ENCODE results near the gene IGLL1. TPM values are rescaled to one million over a fixed set of nuclear protein-coding genes. Genes with fewer than 3 reads are reported as not detected.
"Not testable (repeated sequence)": the region's sequence is repeated elsewhere in the genome, so short reads cannot be mapped to it uniquely, and the experiment has no call there.

IGLL1 gene
- polyA plus RNA-seq (2012; ENCODE audit: insufficient read depth, insufficient read length, low read depth), result not detected

DNA sequence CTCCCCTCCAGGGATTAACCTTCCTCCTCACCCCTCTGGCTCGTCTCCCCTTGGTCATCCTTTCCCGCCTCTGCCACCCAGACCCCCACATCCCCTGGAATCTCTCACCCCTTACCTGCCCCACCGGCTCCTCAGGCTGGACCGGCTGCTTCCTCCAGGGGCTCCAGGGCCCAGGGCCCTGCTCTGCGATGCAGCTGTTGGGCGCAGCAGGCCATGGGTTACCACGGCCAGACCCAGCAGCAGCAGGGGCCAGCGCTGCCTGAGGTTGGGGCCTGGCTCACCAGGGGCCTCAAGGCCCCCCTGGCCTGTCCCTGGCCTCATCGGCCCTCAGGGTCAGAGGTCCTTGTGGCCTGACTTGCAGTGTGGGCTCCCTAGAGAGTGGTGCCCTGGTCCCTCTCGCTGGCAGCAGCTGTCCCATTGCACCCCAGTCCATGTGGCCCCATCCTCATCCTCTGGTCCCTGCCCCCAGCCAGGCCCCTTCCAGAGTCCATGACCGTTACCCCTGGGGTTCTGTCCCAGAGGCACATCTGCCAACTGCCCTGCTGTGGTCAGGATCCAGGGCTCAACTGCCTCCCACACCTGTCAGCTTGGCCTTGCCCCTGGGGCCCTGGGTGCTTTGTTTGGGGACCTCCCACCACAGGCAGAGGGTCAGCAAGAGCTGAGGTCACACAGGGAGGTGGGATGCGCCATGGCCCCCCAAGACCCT lies at the start of gene IGLL1:
Gene IGLL1, minus strand, starts transcription at position 421 of the 706 bp plus-strand sequence. Its CDS starts 100 bp downstream, at position 321.
- H3K9me3 ChIP-seq, result no peaks in the 10 kb centered on the region
- no peaks in the 10 kb centered on the region for H3K4me1 ChIP-seq
- no peak for DNase-seq
- no peak within 1 kb of the TSS for H3K4me3 ChIP-seq (ENCODE audit: low read depth, low read length)
- H3K36me3 ChIP-seq, result no peaks in the 10 kb centered on the region
- H3K27me3 ChIP-seq, result no peaks in the 10 kb centered on the region
- TF ChIP-seq, protein P1, sequence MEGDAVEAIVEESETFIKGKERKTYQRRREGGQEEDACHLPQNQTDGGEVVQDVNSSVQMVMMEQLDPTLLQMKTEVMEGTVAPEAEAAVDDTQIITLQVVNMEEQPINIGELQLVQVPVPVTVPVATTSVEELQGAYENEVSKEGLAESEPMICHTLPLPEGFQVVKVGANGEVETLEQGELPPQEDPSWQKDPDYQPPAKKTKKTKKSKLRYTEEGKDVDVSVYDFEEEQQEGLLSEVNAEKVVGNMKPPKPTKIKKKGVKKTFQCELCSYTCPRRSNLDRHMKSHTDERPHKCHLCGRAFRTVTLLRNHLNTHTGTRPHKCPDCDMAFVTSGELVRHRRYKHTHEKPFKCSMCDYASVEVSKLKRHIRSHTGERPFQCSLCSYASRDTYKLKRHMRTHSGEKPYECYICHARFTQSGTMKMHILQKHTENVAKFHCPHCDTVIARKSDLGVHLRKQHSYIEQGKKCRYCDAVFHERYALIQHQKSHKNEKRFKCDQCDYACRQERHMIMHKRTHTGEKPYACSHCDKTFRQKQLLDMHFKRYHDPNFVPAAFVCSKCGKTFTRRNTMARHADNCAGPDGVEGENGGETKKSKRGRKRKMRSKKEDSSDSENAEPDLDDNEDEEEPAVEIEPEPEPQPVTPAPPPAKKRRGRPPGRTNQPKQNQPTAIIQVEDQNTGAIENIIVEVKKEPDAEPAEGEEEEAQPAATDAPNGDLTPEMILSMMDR (IDR thresholded peaks at IDR 0.05; ENCODE audit: low read depth, low read length), result no peak

DNA sequence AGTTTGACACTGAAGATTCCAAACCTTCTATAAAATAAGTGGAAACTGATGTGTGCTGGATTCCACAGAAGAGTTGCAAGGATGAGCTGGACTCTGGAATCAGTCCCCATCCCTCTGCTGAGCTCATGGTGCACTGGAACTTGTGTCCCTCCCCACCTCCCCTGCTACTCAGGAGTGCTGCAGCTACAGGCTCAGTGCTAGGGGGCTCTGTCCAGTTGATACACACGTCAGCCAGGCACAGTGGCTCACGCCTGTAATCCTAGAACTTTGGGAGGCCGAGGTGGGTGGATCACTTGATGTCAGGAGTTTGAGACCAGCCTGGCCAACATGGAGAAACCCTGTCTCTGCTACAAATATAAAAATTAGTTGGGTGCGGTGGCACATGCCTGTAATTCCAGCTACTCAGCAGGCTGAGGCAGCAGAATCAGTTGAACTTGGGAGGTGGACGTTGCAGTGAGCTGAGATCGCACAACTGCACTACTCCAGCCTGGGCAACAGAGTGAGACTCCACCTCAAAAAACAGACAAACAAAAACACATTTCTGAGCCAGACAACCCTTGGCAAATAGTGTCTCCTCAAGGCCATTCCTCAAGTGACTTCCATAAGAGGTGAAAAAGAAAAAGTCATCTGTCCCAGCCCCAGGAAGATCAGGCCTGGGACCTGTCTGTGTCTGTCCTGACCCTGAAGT lies 48.1 kb upstream of the IGLL1 start:
- not testable (repeated sequence) for H3K4me3 ChIP-seq (ENCODE audit: low read depth, low read length); H3K9me3 ChIP-seq; H3K4me1 ChIP-seq; DNase-seq; H3K36me3 ChIP-seq; H3K27me3 ChIP-seq

- not testable (repeated sequence) for H3K27me3 ChIP-seq; H3K4me1 ChIP-seq; H3K4me3 ChIP-seq (ENCODE audit: low read depth, low read length); H3K36me3 ChIP-seq; H3K9me3 ChIP-seq
- DNase-seq, result peak; percentile 64
- TF ChIP-seq, protein P1 (IDR thresholded peaks at IDR 0.05; ENCODE audit: low read depth, low read length), result peak; percentile 63
Measured at GRCh38 chr22:23627401-23628055, 47.4 kb upstream of the IGLL1 start.

DNA sequence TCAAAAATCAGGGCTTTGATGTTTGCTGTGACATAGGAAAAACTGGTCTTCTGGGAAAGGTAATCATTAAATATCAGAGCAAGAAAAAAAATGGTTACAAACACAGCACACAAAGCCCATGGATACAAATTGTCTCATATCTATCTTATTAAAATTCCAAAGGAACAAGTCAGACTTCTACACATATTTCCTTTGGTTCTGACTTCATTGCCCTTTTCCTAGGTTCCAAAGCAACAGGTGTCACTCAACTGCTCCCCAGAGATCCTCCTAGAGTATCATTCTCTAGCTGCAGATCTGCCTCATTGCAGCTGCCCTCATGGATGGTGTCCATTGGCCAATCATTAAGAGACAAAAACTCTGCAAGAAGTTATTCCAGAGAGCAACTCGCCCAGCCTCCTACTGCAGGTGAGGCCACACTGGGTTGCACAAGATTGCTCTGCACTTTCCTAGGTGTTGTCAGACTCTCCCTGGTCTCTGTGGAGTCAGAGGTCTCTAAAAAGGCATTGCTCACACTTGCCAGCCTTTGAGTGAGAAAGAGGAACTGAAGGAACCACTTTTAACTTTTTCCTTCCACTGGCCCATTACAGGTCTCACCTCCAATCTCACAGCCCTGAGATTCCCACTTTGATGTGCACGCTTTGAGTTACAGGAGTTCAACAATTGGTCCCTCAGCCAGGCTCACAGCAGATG lies 46.3 kb upstream of the IGLL1 start:
- no peak for DNase-seq
- TF ChIP-seq, protein P1 (IDR thresholded peaks at IDR 0.05; ENCODE audit: low read depth, low read length), result no peak
- H3K4me3 ChIP-seq (ENCODE audit: low read depth, low read length), result no peak overlapping the region

GRCh38 chr22:23622634-23623033 lies 42.5 kb upstream of the IGLL1 start:
- H3K9me3 ChIP-seq, result no peaks in the 10 kb centered on the region
- H3K36me3 ChIP-seq, result no peaks in the 10 kb centered on the region
- no peak overlapping the region for H3K4me3 ChIP-seq (ENCODE audit: low read depth, low read length)
- no peaks in the 10 kb centered on the region for H3K4me1 ChIP-seq
- no peaks in the 10 kb centered on the region; the same call in 1 of the 2 replicates for H3K27me3 ChIP-seq
- TF ChIP-seq, protein P1 (IDR thresholded peaks at IDR 0.05; ENCODE audit: low read depth, low read length), result no peak
- DNase-seq, result no peak

More for the DNA sequence above, 46.3 kb upstream of the IGLL1 start:
- Histone ChIP-seq H3K9me3 (no peaks in the 10 kb centered on the region), H3K36me3 (no peaks in the 10 kb centered on the region), H3K27me3 (no peaks in the 10 kb centered on the region; the same call in 1 of the 2 replicates), H3K4me1 (no peaks in the 10 kb centered on the region)

DNA sequence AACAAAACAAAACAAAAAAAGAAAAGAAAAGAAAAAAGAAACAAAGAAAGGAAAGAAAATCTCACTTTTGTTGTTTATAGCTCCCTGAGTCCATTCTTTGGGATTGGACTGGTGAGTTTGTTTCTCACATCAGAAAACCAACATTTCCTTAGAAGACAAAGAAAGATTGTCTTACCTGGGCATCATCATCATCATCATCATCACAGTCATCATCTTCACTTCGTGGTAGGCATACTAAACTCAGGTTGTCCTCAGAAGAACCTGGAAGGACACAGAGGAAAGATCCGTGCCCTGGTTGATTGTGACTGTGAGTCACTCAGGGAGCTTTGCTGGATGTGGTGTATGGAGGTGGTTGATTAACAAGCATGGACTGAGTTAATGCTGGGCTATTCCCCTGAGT lies 41.8 kb upstream of the IGLL1 start:
- H3K4me3 ChIP-seq (ENCODE audit: low read depth, low read length); H3K4me1 ChIP-seq; H3K36me3 ChIP-seq; H3K9me3 ChIP-seq; DNase-seq; H3K27me3 ChIP-seq: not testable (repeated sequence)
